HEK293 (cell line): Measurements from ENCODE around the gene ITPKB.

ENCODE experiments used
- BCL11A ChIP-seq: fragments of 450-650 bp; formaldehyde crosslinking; IDR thresholded peaks from 2 replicates; pipeline ENCODE4 v1.5.1; 2016; ENCODE audit warnings: low read depth, missing biosample characterization, missing genetic modification characterization
- GLI2 ChIP-seq: fragments of 450-650 bp; formaldehyde crosslinking; IDR thresholded peaks from 2 replicates; pipeline ENCODE4; 2017; ENCODE audit warnings: missing biosample characterization, missing genetic modification characterization, low read depth, borderline replicate concordance
- HOXC10 ChIP-seq: sonication (generic); formaldehyde crosslinking; IDR thresholded peaks from 2 replicates; pipeline ENCODE4 v1.8.1; 2023; ENCODE audit warnings: mild to moderate bottlenecking, missing genetic modification reagents
- KLF10 ChIP-seq: fragments of 450-650 bp; IDR thresholded peaks from 2 replicates; pipeline ENCODE4 v1.5.1; 2018; ENCODE audit warnings: missing biosample characterization, mild to moderate bottlenecking, missing genetic modification characterization
- KLF8 ChIP-seq: fragments of 450-650 bp; formaldehyde crosslinking; IDR thresholded peaks from 2 replicates; pipeline ENCODE4 v1.5.1; 2016; ENCODE audit warnings: missing biosample characterization, missing genetic modification characterization
- MZF1 ChIP-seq: fragments of 450-650 bp; formaldehyde crosslinking; IDR thresholded peaks from 2 replicates; pipeline ENCODE4 v1.5.1; 2017; ENCODE audit warnings: missing biosample characterization, missing genetic modification characterization, borderline replicate concordance
- OVOL3 ChIP-seq: fragments of 450-650 bp; formaldehyde crosslinking; IDR thresholded peaks from 2 replicates; pipeline ENCODE4 v1.5.1; 2016; ENCODE audit warnings: missing biosample characterization, missing genetic modification characterization
- SETDB1 ChIP-seq: IDR thresholded peaks from one replicate; pipeline ENCODE4 v1.6.1; 2017; ENCODE audit warnings: mild to moderate bottlenecking, low read length, moderate library complexity, mixed read lengths; ENCODE audit not compliant: insufficient read length
- ZEB2 ChIP-seq: fragments of 450-650 bp; formaldehyde crosslinking; IDR thresholded peaks from 2 replicates; pipeline ENCODE4 v1.5.1; 2016; ENCODE audit warnings: missing biosample characterization, missing genetic modification characterization
- ZFP3 ChIP-seq: fragments of 450-650 bp; formaldehyde crosslinking; IDR thresholded peaks from 2 replicates; pipeline ENCODE4 v1.5.1; 2016; ENCODE audit warnings: low read depth, missing biosample characterization, missing genetic modification characterization
- ZFP41 ChIP-seq: fragments of 450-650 bp; formaldehyde crosslinking; IDR thresholded peaks from 2 replicates; pipeline ENCODE4 v1.5.1; 2016; ENCODE audit warnings: missing biosample characterization, missing genetic modification characterization, borderline replicate concordance
- ZFP69B ChIP-seq: fragments of 450-650 bp; formaldehyde crosslinking; IDR thresholded peaks from 2 replicates; pipeline ENCODE4 v1.5.1; 2016; ENCODE audit warnings: missing biosample characterization, missing genetic modification characterization
- ZNF114 ChIP-seq: fragments of 450-650 bp; formaldehyde crosslinking; IDR thresholded peaks from 2 replicates; pipeline ENCODE4 v1.5.0; 2017; ENCODE audit warnings: missing biosample characterization, missing genetic modification characterization
- ZNF169 ChIP-seq: fragments of 450-650 bp; formaldehyde crosslinking; IDR thresholded peaks from 2 replicates; pipeline ENCODE4 v1.5.1; 2016; ENCODE audit warnings: missing biosample characterization, missing genetic modification characterization
- ZNF214 ChIP-seq: fragments of 450-650 bp; formaldehyde crosslinking; IDR thresholded peaks from 2 replicates; pipeline ENCODE4 v1.5.1; 2017; ENCODE audit warnings: missing biosample characterization, mild to moderate bottlenecking, missing genetic modification characterization, borderline replicate concordance
- ZNF311 ChIP-seq: fragments of 450-650 bp; formaldehyde crosslinking; IDR thresholded peaks from 2 replicates; pipeline ENCODE4 v1.5.1; 2017; ENCODE audit warnings: missing biosample characterization, missing genetic modification characterization, borderline replicate concordance
- ZNF37A ChIP-seq: fragments of 450-650 bp; IDR thresholded peaks from 2 replicates; pipeline ENCODE4 v1.5.1; 2018; ENCODE audit warnings: missing biosample characterization, missing genetic modification characterization
- ZNF510 ChIP-seq: fragments of 450-650 bp; formaldehyde crosslinking; IDR thresholded peaks from 2 replicates; pipeline ENCODE4 v1.5.1; 2018; ENCODE audit warnings: mild to moderate bottlenecking, missing genetic modification characterization, missing biosample characterization; ENCODE audit not compliant: insufficient replicate concordance
- ZNF514 ChIP-seq: fragments of 450-650 bp; formaldehyde crosslinking; IDR thresholded peaks from 2 replicates; pipeline ENCODE4 v1.5.1; 2016; ENCODE audit warnings: missing biosample characterization, missing genetic modification characterization
- ZNF561 ChIP-seq: fragments of 450-650 bp; IDR thresholded peaks from 2 replicates; pipeline ENCODE4 v1.5.1; 2018; ENCODE audit warnings: missing biosample characterization, missing genetic modification characterization, borderline replicate concordance
- ZNF585B ChIP-seq: fragments of 450-650 bp; formaldehyde crosslinking; IDR thresholded peaks from 2 replicates; pipeline ENCODE4 v1.5.1; 2016; ENCODE audit warnings: missing biosample characterization, missing genetic modification characterization
- ZNF707 ChIP-seq: fragments of 450-650 bp; formaldehyde crosslinking; IDR thresholded peaks from 2 replicates; pipeline ENCODE4 v1.5.1; 2016; ENCODE audit warnings: missing biosample characterization, missing genetic modification characterization
- ZNF768 ChIP-seq: fragments of 450-650 bp; formaldehyde crosslinking; IDR thresholded peaks from 2 replicates; pipeline ENCODE4 v1.5.1; 2018; ENCODE audit warnings: missing biosample characterization, mild to moderate bottlenecking, missing genetic modification characterization
- ZNF785 ChIP-seq: fragments of 450-650 bp; formaldehyde crosslinking; IDR thresholded peaks from 2 replicates; pipeline ENCODE4 v1.5.1; 2016; ENCODE audit warnings: missing biosample characterization, missing genetic modification characterization
- TF ChIP-seq, protein P1 (sequence below): fragments of 450-650 bp; formaldehyde crosslinking; IDR thresholded peaks from 2 replicates; pipeline ENCODE4 v1.5.1; 2016; ENCODE audit warnings: missing biosample characterization, missing genetic modification characterization, low read depth
- TF ChIP-seq, protein P2 (sequence below): fragments of 450-650 bp; formaldehyde crosslinking; IDR thresholded peaks from 2 replicates; pipeline ENCODE4 v1.5.1; 2017; ENCODE audit warnings: missing biosample characterization, missing genetic modification characterization
- TF ChIP-seq, protein P3 (sequence below): fragments of 450-650 bp; formaldehyde crosslinking; IDR thresholded peaks from 2 replicates; pipeline ENCODE4 v1.5.1; 2017; ENCODE audit warnings: missing biosample characterization, missing genetic modification characterization
- TF ChIP-seq, protein P4 (sequence below): fragments of 450-650 bp; formaldehyde crosslinking; conservative IDR thresholded peaks from 2 replicates; pipeline ENCODE4 v1.5.1; 2016; ENCODE audit warnings: low read depth, missing biosample characterization, missing genetic modification characterization
- TF ChIP-seq, protein P5 (sequence below): fragments of 450-650 bp; formaldehyde crosslinking; IDR thresholded peaks from 2 replicates; pipeline ENCODE4 v1.5.1; 2016; ENCODE audit warnings: missing biosample characterization, missing genetic modification characterization

Gene ITPKB

DNA sequence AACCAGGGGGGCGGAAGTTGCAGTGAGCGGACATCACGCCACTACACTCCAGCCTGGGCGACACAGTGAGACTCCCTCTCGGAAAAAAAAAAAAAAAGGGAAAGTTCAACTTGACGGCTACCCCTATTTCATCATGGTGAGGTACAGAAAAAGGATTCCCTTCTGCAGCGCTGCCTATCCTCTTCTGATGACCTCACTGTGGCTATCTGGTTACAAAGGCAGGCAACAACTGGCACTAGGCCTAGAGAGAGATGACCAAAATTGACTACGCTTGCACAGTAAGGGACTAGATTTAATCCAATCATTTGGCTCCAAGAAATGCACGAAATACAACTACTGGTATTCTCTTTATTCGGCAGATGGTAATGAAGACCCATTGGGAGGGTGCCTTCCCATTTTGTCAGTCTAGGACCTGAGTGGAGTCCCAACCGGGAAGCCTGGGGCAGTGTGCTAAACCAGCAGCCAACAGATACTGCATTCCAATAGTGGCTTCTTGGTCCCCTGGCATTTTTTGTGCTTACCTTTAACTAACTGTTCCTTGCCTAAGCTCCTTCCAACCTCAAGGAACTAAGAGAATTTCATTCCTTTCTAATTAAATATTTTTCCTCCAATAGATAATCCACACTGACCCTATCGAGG, 36.6 kb downstream of the ITPKB start (continued):
- TF ChIP-seq KLF8 (tag by site-specific recombination), result peak; percentile 45; the same call in 1 of the 2 replicates
- TF ChIP-seq MZF1 (tag by site-specific recombination), result peak; percentile 24; the same call in 1 of the 2 replicates
- TF ChIP-seq ZFP41 (tag by site-specific recombination), result no peak
- TF ChIP-seq ZFP3 (tag by site-specific recombination), result no peak
- TF ChIP-seq, protein P1, sequence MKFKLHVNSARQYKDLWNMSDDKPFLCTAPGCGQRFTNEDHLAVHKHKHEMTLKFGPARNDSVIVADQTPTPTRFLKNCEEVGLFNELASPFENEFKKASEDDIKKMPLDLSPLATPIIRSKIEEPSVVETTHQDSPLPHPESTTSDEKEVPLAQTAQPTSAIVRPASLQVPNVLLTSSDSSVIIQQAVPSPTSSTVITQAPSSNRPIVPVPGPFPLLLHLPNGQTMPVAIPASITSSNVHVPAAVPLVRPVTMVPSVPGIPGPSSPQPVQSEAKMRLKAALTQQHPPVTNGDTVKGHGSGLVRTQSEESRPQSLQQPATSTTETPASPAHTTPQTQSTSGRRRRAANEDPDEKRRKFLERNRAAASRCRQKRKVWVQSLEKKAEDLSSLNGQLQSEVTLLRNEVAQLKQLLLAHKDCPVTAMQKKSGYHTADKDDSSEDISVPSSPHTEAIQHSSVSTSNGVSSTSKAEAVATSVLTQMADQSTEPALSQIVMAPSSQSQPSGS, result peak; percentile 95
- TF ChIP-seq ZEB2 (tag by site-specific recombination), result peak; percentile 95
- no peak for TF ChIP-seq HOXC10 (CRISPR knock-in tag)
- TF ChIP-seq, protein P2, sequence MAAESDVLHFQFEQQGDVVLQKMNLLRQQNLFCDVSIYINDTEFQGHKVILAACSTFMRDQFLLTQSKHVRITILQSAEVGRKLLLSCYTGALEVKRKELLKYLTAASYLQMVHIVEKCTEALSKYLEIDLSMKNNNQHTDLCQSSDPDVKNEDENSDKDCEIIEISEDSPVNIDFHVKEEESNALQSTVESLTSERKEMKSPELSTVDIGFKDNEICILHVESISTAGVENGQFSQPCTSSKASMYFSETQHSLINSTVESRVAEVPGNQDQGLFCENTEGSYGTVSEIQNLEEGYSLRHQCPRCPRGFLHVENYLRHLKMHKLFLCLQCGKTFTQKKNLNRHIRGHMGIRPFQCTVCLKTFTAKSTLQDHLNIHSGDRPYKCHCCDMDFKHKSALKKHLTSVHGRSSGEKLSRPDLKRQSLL (tag by site-specific recombination), result no peak
- TF ChIP-seq, protein P3, sequence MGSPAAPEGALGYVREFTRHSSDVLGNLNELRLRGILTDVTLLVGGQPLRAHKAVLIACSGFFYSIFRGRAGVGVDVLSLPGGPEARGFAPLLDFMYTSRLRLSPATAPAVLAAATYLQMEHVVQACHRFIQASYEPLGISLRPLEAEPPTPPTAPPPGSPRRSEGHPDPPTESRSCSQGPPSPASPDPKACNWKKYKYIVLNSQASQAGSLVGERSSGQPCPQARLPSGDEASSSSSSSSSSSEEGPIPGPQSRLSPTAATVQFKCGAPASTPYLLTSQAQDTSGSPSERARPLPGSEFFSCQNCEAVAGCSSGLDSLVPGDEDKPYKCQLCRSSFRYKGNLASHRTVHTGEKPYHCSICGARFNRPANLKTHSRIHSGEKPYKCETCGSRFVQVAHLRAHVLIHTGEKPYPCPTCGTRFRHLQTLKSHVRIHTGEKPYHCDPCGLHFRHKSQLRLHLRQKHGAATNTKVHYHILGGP (tag by site-specific recombination), result no peak
- no peak for TF ChIP-seq ZNF510 (tag by site-specific recombination)
- TF ChIP-seq ZNF311 (tag by site-specific recombination), result no peak
- no peak for TF ChIP-seq GLI2 (tag by site-specific recombination)
- no peak for TF ChIP-seq ZNF214 (tag by site-specific recombination)
- TF ChIP-seq SETDB1, result no peak
- peak; percentile 80; the same call in 1 of the 2 replicates for TF ChIP-seq ZFP69B (tag by site-specific recombination)
- no peak for TF ChIP-seq ZNF37A (tag by site-specific recombination)
- no peak for TF ChIP-seq ZNF169 (tag by site-specific recombination)
- TF ChIP-seq ZNF561 (tag by site-specific recombination), result peak; percentile 88
- TF ChIP-seq OVOL3 (tag by site-specific recombination), result no peak
- no peak for TF ChIP-seq ZNF585B (tag by site-specific recombination)
- TF ChIP-seq ZNF114 (tag by site-specific recombination), result no peak
- TF ChIP-seq, protein P4, sequence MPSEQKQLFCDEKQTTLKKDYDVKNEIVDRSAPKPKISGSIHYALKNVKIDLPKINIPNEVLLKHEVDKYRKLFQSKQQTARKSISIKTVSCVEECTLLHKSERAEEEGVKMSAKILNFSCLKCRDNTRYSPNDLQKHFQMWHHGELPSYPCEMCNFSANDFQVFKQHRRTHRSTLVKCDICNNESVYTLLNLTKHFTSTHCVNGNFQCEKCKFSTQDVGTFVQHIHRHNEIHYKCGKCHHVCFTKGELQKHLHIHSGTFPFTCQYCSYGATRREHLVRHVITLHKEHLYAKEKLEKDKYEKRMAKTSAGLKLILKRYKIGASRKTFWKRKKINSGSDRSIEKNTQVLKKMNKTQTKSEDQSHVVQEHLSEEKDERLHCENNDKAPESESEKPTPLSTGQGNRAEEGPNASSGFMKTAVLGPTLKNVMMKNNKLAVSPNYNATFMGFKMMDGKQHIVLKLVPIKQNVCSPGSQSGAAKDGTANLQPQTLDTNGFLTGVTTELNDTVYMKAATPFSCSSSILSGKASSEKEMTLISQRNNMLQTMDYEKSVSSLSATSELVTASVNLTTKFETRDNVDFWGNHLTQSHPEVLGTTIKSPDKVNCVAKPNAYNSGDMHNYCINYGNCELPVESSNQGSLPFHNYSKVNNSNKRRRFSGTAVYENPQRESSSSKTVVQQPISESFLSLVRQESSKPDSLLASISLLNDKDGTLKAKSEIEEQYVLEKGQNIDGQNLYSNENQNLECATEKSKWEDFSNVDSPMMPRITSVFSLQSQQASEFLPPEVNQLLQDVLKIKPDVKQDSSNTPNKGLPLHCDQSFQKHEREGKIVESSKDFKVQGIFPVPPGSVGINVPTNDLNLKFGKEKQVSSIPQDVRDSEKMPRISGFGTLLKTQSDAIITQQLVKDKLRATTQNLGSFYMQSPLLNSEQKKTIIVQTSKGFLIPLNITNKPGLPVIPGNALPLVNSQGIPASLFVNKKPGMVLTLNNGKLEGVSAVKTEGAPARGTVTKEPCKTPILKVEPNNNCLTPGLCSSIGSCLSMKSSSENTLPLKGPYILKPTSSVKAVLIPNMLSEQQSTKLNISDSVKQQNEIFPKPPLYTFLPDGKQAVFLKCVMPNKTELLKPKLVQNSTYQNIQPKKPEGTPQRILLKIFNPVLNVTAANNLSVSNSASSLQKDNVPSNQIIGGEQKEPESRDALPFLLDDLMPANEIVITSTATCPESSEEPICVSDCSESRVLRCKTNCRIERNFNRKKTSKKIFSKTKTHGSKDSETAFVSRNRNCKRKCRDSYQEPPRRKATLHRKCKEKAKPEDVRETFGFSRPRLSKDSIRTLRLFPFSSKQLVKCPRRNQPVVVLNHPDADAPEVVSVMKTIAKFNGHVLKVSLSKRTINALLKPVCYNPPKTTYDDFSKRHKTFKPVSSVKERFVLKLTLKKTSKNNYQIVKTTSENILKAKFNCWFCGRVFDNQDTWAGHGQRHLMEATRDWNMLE (tag by site-specific recombination), result peak; percentile 60; the same call in 1 of the 2 replicates
- 0 out of 2 replicates have a peak, but pooled peaks have one; percentile 57 for TF ChIP-seq BCL11A
- TF ChIP-seq KLF10, result 0 out of 2 replicates have a peak, but pooled peaks have one; percentile 17
- no peak for TF ChIP-seq ZNF768 (tag by site-specific recombination)
- TF ChIP-seq, protein P5, sequence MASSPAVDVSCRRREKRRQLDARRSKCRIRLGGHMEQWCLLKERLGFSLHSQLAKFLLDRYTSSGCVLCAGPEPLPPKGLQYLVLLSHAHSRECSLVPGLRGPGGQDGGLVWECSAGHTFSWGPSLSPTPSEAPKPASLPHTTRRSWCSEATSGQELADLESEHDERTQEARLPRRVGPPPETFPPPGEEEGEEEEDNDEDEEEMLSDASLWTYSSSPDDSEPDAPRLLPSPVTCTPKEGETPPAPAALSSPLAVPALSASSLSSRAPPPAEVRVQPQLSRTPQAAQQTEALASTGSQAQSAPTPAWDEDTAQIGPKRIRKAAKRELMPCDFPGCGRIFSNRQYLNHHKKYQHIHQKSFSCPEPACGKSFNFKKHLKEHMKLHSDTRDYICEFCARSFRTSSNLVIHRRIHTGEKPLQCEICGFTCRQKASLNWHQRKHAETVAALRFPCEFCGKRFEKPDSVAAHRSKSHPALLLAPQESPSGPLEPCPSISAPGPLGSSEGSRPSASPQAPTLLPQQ (tag by site-specific recombination), result peak; percentile 85
- TF ChIP-seq ZNF514 (tag by site-specific recombination), result no peak
- TF ChIP-seq ZNF785 (tag by site-specific recombination), result no peak
- TF ChIP-seq ZNF707 (tag by site-specific recombination), result no peak
- TF ChIP-seq, all 188 proteins: peak for 62
